Measurements from ENCODE around the gene FGR.

Gene FGR

DNA sequence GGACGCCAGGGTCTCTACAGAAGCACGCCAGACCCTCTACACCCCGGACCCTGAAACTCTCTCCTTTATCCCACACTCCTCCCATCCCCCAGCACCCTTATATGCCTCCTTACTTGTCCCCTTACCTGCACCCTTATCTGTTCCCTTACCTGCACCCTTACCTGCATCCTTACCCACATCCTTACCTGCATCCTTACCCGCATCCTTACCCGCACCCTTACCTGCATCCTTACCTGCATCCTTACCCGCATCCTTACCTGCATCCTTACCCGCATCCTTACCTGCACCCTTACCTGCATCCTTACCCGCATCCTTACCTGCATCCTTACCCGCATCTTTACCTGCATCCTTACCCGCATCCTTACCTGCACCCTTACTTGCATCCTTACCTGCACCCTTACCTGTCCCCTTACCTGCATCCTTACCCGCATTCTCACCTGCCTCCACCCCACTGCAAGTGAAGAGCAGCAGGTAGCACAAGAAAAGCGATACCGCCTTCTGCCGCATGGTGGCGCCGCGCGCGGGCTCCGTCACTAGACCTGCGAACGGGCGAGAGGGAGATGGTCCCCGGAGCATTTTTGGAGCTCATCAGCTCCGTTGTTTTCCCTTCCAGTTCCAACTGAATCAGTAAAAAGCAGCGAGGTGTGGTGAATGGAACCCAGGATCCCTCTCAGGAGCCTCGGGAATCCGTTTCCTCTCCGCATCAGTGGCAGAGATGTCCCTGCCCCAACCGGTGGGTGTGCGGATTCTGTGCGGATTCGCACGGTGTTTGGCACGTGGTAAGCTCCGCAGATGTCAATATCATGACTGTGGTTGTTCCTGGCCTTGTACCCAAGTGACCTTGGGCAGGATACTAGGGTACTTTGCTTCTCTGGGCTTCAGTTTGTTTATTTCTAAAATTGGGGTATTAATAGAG is 34.1 kb upstream of the FGR start:
- H3K36me3 ChIP-seq (ENCODE audit: insufficient read depth, low read length) = peaks cover 48% of the 10 kb centered on the region
- peaks cover 56% of the 10 kb centered on the region for H3K4me1 ChIP-seq (ENCODE audit: control insufficient read depth, insufficient read depth, low read length, unreplicated experiment)
- no peak overlapping the region for H2AFZ ChIP-seq (ENCODE audit: low read length, unreplicated experiment)
- peaks cover 51% of the 10 kb centered on the region for H3K79me2 ChIP-seq (ENCODE audit: control insufficient read depth, insufficient read depth, low read length, unreplicated experiment)
- H3K27me3 ChIP-seq (ENCODE audit: insufficient read depth, low read length) = no peaks in the 10 kb centered on the region
- peak overlapping the region; percentile 98 for H3K4me3 ChIP-seq (ENCODE audit: low read depth, low read length)
- peak overlapping the region; percentile 88; the same call in 1 of the 2 replicates for H3K27ac ChIP-seq (ENCODE audit: low read depth, low read length)

- Histone ChIP-seq H3K79me2 (ENCODE audit: control insufficient read depth, insufficient read depth, low read length, unreplicated experiment) (peaks cover 51% of the 10 kb centered on the region), H2AFZ (ENCODE audit: low read length, unreplicated experiment) (no peak overlapping the region), H3K4me1 (ENCODE audit: control insufficient read depth, insufficient read depth, low read length, unreplicated experiment) (peaks cover 59% of the 10 kb centered on the region), H3K27ac (ENCODE audit: low read depth, low read length) (peak overlapping the region; percentile 32; the same call in 1 of the 2 replicates), H3K4me3 (ENCODE audit: low read depth, low read length) (peak overlapping the region; percentile 98), H3K27me3 (ENCODE audit: insufficient read depth, low read length) (no peaks in the 10 kb centered on the region), H3K36me3 (ENCODE audit: insufficient read depth, low read length) (peaks cover 48% of the 10 kb centered on the region)
Observed at GRCh38 chr1:27668121-27668807, 33.3 kb upstream of the FGR start.

DNA sequence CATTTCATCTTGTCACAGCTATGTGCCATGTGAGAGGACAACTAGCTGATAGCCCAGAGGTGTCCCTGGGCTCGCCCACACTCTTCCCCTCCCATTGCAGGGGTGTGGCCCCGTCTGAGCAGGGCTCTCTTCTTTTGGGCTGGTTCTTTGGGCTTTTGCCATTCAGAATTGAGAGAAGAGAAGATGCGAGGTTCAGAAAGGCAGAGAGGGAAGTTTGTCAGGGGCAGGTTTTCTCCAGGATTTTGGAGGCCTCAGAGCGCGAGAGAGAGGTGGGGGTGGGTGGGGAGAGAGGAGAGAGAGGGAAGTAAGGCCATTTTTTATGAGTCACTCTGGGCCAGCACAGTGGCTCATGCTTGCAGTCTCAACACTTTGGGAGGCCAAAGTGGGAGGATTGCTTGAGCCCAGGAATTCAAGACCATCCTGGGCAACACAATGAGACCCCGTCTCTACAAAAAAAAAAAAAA is 31.8 kb upstream of the FGR start:
- Histone ChIP-seq H3K4me1 (ENCODE audit: control insufficient read depth, insufficient read depth, low read length, unreplicated experiment) (peaks cover 49% of the 10 kb centered on the region), H3K27ac (ENCODE audit: low read depth, low read length) (peak overlapping the region; percentile 76), H3K36me3 (ENCODE audit: insufficient read depth, low read length) (peaks cover 48% of the 10 kb centered on the region), H2AFZ (ENCODE audit: low read length, unreplicated experiment) (no peak overlapping the region), H3K79me2 (ENCODE audit: control insufficient read depth, insufficient read depth, low read length, unreplicated experiment) (peaks cover 48% of the 10 kb centered on the region), H3K27me3 (ENCODE audit: insufficient read depth, low read length) (no peaks in the 10 kb centered on the region), H3K4me3 (ENCODE audit: low read depth, low read length) (no peak overlapping the region)

- no peaks in the 10 kb centered on the region for H3K27me3 ChIP-seq (ENCODE audit: insufficient read depth, low read length)
- no peak overlapping the region for H3K4me3 ChIP-seq (ENCODE audit: low read depth, low read length)
- H3K36me3 ChIP-seq (ENCODE audit: insufficient read depth, low read length) = peaks cover 48% of the 10 kb centered on the region
- H3K79me2 ChIP-seq (ENCODE audit: control insufficient read depth, insufficient read depth, low read length, unreplicated experiment) = peaks cover 43% of the 10 kb centered on the region
- peaks cover 49% of the 10 kb centered on the region for H3K4me1 ChIP-seq (ENCODE audit: control insufficient read depth, insufficient read depth, low read length, unreplicated experiment)
- H2AFZ ChIP-seq (ENCODE audit: low read length, unreplicated experiment) = no peak overlapping the region
- H3K27ac ChIP-seq (ENCODE audit: low read depth, low read length) = peak overlapping the region; percentile 76
Observed at GRCh38 chr1:27666294-27666693, 31.3 kb upstream of the FGR start.

GRCh38 chr1:27665016-27665651 is 30.1 kb upstream of the FGR start:
- peaks cover 37% of the 10 kb centered on the region for H3K36me3 ChIP-seq (ENCODE audit: insufficient read depth, low read length)
- no peaks in the 10 kb centered on the region for H3K27me3 ChIP-seq (ENCODE audit: insufficient read depth, low read length)
- no peak overlapping the region for H3K4me3 ChIP-seq (ENCODE audit: low read depth, low read length)
- no peak overlapping the region for H2AFZ ChIP-seq (ENCODE audit: low read length, unreplicated experiment)
- H3K79me2 ChIP-seq (ENCODE audit: control insufficient read depth, insufficient read depth, low read length, unreplicated experiment) = peaks cover 31% of the 10 kb centered on the region
- H3K4me1 ChIP-seq (ENCODE audit: control insufficient read depth, insufficient read depth, low read length, unreplicated experiment) = peaks cover 56% of the 10 kb centered on the region
- H3K27ac ChIP-seq (ENCODE audit: low read depth, low read length) = peak overlapping the region; percentile 38

DNA sequence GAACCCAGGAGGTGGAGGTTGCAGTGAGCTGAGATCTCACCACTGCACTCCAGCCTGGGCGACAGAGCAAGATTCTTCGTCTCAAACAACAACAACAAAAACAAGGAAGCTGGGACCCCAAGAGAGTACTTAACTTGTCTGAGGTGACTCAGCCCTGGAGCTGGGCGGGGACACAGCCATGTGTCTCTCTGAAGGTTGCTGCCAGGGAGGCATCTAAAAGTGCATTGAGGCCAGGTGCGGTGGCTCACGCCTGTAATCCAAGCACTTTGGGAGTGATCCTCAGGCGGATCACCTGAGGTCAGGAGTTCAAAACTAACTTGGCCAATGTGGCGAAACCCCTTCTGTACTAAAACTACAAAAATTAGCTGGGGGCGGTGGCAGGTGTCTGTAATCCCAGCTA is 29.3 kb upstream of the FGR start:
- no peaks in the 10 kb centered on the region for H3K27me3 ChIP-seq (ENCODE audit: insufficient read depth, low read length)
- peaks cover 29% of the 10 kb centered on the region for H3K36me3 ChIP-seq (ENCODE audit: insufficient read depth, low read length)
- peak overlapping the region; percentile 38; the same call in 1 of the 2 replicates for H3K27ac ChIP-seq (ENCODE audit: low read depth, low read length)
- peaks cover 23% of the 10 kb centered on the region for H3K79me2 ChIP-seq (ENCODE audit: control insufficient read depth, insufficient read depth, low read length, unreplicated experiment)
- peaks cover 59% of the 10 kb centered on the region for H3K4me1 ChIP-seq (ENCODE audit: control insufficient read depth, insufficient read depth, low read length, unreplicated experiment)
- H2AFZ ChIP-seq (ENCODE audit: low read length, unreplicated experiment) = no peak overlapping the region
- H3K4me3 ChIP-seq (ENCODE audit: low read depth, low read length) = no peak overlapping the region

DNA sequence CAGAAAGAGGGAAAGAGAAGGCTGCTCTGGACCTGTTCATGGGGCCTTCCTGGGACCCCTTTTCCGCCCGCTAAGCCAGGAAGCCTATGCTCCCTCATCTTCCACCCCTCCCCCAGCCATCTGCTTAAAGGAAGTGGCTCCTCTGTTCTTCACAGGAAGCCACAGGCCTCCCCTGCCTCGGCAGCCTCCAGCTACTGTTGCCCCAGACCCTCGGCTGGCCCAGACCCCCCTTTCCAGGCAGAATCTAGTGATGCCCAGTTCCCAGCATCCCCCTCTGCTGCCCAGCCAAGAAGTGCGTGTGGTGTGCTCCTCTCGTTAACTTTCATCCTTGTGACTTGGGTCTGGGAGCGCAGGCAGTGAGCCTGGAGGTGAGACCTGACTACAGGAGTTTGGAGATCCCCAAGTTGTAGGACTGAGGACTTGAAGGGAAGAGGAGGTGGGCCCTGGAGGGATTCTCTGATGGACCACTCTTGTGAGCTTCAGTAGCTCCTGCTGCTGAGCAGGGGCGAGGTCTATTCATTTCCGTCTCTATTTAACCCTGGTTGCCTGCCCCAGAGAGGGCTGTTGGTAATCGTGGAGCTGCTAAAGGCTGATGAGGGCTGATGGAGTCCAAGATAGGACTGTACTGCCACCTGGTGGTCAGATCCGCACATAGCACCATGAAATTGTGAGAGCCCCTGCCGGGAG is 27.9 kb upstream of the FGR start:
- peak overlapping the region; percentile 38; the same call in 1 of the 2 replicates for H3K27ac ChIP-seq (ENCODE audit: low read depth, low read length)
- H3K4me1 ChIP-seq (ENCODE audit: control insufficient read depth, insufficient read depth, low read length, unreplicated experiment) = peaks cover 58% of the 10 kb centered on the region
- H3K4me3 ChIP-seq (ENCODE audit: low read depth, low read length) = no peak overlapping the region

GRCh38 chr1:27662261-27662660 is 27.3 kb upstream of the FGR start:
- Histone ChIP-seq H2AFZ (ENCODE audit: low read length, unreplicated experiment) (no peak overlapping the region), H3K4me1 (ENCODE audit: control insufficient read depth, insufficient read depth, low read length, unreplicated experiment) (peaks cover 53% of the 10 kb centered on the region), H3K4me3 (ENCODE audit: low read depth, low read length) (no peak overlapping the region), H3K27me3 (ENCODE audit: insufficient read depth, low read length) (no peaks in the 10 kb centered on the region), H3K27ac (ENCODE audit: low read depth, low read length) (peak overlapping the region; percentile 15; the same call in 1 of the 2 replicates), H3K36me3 (ENCODE audit: insufficient read depth, low read length) (peaks cover 13% of the 10 kb centered on the region; the same call in 1 of the 2 replicates), H3K79me2 (ENCODE audit: control insufficient read depth, insufficient read depth, low read length, unreplicated experiment) (peaks cover 6% of the 10 kb centered on the region)

More for the DNA sequence above, 27.9 kb upstream of the FGR start:
- Histone ChIP-seq H2AFZ (ENCODE audit: low read length, unreplicated experiment) (no peak overlapping the region), H3K27me3 (ENCODE audit: insufficient read depth, low read length) (no peaks in the 10 kb centered on the region), H3K36me3 (ENCODE audit: insufficient read depth, low read length) (peaks cover 16% of the 10 kb centered on the region; the same call in 1 of the 2 replicates), H3K79me2 (ENCODE audit: control insufficient read depth, insufficient read depth, low read length, unreplicated experiment) (peaks cover 9% of the 10 kb centered on the region)

DNA sequence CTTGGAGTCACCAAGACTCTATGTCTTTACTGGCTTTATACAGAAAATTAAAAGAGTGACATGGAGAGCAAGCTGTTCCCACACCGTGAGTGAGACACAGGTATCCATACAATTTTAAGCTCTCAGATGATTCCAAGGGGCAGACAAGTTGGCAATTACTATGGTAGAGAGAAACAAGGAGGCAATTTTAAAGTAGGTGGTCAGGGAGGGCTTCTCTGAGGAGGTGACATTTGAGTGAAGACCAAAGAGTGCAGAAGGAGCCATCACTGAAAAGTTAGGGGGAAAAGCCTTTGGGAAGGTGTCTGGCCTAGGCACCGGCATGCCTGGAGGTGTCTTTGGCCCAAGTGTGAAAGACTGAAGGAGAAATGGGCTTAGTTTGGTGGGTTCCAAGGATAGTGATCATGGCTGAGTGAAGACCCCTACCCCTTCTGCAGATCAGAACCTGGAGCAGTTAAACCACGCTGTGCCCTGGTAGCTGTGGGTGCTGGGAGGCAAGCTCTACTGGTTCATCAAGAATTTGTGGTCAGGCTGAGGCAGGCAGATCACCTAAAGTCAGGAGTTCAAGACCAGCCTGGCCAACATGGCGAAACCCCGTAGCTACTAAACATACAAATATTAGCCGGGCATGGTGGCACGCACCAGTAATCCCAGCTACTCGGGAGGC is 26.6 kb upstream of the FGR start:
- Histone ChIP-seq H3K27ac (ENCODE audit: low read depth, low read length) (peak overlapping the region; percentile 3; the same call in 1 of the 2 replicates), H3K79me2 (ENCODE audit: control insufficient read depth, insufficient read depth, low read length, unreplicated experiment) (no peaks in the 10 kb centered on the region), H3K27me3 (ENCODE audit: insufficient read depth, low read length) (no peaks in the 10 kb centered on the region), H3K4me3 (ENCODE audit: low read depth, low read length) (no peak overlapping the region), H3K4me1 (ENCODE audit: control insufficient read depth, insufficient read depth, low read length, unreplicated experiment) (peaks cover 50% of the 10 kb centered on the region), H3K36me3 (ENCODE audit: insufficient read depth, low read length) (peaks cover 9% of the 10 kb centered on the region; the same call in 1 of the 2 replicates), H2AFZ (ENCODE audit: low read length, unreplicated experiment) (no peak overlapping the region)
